GM19238 (cell line): ENCODE data around the gene TUBB3.
"Not testable (repeated sequence)": the region's sequence is repeated elsewhere in the genome, so short reads cannot be mapped to it uniquely, and the experiment has no call there.

Source experiments
- DNase-seq: peaks from one replicate; pipeline ENCODE4 v3.0.0; 2011; ENCODE audit warnings: low spot score; ENCODE audit not compliant: insufficient read length

The TUBB3 gene

GRCh38 chr16:89900885-89901284 is 22.3 kb upstream of the TUBB3 start:
- DNase-seq = no peak

DNA sequence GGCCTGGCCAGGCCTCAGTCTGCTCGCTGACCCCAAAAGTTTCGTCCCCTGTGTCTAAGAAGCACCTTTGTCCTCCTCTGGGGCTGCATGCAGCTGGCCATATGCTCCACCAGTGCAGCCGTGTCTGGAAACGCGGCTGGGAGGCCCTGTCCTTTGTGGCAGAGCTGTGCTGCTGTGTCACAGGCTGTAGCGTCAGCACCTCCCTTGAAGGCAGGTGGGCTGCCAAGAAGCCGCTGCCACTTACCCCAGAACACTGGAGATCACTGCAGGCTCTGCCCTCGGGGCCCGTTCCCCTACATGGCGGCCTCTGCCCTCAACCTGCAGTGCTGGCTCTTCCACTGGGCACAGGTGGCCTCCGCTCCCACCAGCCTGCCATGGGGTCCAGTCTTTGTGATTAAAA is 20.2 kb upstream of the TUBB3 start:
- no peak for DNase-seq

GRCh38 chr16:89903908-89904515 is 19.1 kb upstream of the TUBB3 start:
- DNase-seq = no peak

- no peak for DNase-seq
These were observed 18.3 kb upstream of the TUBB3 start for GRCh38 chr16:89904606-89905510.

GRCh38 chr16:89905511-89906139 is 17.5 kb upstream of the TUBB3 start:
- no peak for DNase-seq

- DNase-seq = no peak
These were observed 16.8 kb upstream of the TUBB3 start for GRCh38 chr16:89906140-89907025.

GRCh38 chr16:89907055-89907814 is 15.9 kb upstream of the TUBB3 start:
- DNase-seq = no peak

DNA sequence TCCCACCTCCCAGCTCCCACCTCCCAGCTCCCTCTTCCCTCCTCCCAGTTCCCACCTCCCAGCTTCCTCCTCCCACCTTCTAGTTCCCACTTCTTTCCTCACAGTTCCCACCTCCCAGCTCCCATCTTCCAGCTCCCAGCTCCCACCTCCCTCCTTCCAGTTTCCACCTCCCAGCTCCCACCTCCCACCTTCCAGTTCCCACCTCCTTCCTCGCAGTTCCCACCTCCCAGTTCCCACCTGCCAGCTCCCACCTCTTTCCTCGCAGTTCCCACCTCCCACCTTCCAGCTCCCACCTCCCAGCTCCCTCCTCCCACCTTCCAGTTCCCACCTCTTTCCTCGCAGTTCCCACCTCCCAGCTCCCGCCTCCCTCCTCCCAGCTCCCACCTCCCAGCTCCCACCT is 14.9 kb upstream of the TUBB3 start:
- DNase-seq = no peak

GRCh38 chr16:89909777-89910716 is 13.1 kb upstream of the TUBB3 start:
- DNase-seq = peak; percentile 80

GRCh38 chr16:89910717-89911354 is 12.3 kb upstream of the TUBB3 start:
- no peak for DNase-seq

DNA sequence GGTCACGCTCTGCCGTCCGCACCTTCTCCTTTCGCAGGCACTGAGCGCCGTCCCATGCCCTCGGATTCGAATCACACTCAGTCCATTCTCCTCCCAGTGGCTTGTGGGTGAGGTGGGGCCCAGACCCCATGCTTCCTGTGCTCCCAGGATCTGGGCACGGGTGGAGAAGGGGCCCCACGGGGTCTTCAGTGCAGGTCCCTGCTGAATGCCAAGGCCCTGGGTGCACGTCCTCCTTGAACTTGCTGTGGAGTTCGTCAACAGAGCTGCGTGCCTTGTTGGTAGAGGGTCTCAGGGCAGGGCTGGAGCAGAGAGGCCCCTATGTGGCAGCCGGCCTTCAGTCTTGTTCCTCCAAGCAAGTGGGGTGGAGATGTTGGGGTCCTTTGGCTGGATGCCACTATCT is 11.8 kb upstream of the TUBB3 start:
- no peak for DNase-seq

GRCh38 chr16:89912143-89912542 is 11.0 kb upstream of the TUBB3 start:
- DNase-seq = no peak

- no peak for DNase-seq
These were observed 10.5 kb upstream of the TUBB3 start for GRCh38 chr16:89912627-89913026.

GRCh38 chr16:89913408-89914387 is 9.4 kb upstream of the TUBB3 start:
- no peak for DNase-seq

DNA sequence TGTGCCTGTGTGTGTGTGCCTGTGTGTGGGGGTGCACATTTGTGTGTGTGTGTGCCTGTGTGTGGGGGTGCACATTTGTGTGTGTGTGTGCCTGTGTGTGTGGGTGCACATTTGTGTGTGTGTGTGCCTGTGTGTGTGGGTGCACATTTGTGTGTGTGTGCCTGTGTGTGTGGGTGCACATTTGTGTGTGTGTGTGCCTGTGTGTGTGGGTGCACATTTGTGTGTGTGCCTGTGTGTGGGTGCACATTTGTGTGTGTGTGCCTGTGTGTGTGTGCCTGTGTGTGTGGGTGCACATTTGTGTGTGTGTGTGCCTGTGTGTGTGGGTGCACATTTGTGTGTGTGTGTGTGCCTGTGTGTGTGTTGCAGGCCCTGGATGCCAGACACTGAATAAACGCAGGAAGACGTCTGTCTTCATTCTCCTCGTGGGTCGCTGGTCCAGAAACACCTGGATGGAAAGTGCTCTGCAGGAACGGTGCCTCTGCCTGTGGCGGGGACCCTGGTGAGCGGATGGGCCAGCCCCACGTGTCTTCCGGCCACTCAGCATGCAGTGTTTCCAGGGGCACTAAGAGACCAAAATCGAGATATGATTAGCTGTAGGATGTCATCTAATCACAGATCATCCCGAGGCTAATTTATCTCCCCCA is 8.4 kb upstream of the TUBB3 start:
- DNase-seq = not testable (repeated sequence)

DNA sequence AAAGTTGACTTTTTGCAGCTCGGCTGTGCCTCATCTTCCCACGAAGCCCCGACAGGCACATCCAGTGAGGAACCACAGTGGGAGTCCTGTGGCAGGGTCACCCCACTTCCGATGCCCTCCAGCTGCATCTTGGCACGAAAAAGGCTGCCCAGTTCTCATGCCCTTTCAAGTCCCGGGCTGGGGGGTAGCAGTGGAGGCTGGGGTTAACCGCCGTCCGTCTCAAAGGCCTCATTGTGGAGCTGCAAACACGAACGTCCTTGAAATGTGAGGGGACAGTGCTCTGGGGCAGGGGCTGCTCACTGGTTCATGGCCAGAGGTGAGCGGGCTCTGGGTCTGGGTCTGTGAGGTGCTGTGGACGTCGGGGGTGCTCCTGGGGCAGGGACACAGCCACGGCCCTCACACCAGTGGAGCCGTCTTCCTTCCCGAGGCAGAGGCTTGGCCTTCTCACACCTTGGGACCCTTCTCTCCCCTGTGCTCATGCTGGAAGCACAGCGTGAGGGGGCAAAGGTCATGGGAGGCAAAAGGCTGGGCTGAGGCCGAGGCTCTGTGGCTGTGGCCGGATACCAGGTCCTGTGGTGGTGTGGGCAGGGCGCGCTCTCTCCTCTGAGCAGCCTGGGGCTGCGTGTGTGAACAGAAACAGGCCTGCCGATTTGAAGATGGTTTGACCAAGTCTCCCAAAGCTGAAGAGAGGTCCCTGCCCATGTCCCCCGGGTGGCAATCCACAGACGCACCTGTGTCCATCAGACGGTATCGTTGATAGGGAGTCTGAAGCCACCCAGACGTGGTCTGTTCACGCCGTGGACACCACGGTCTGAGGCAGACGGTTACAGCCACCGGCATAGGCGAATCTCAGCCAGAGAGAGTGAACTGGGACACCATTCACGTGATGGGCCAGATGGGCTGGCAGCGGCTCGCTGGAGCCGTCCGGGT is 7.6 kb upstream of the TUBB3 start:
- DNase-seq = no peak
